Ishikawa (cell line): ENCODE results near the gene ZBTB2.
A peak's percentile ranks its signal among the peaks of the same experiment; 100 is the strongest.

Source experiments
- CEBPB ChIP-seq: IDR thresholded peaks from 2 replicates; pipeline ENCODE4 v1.6.1; 2012
- CREB1 ChIP-seq: IDR thresholded peaks from 2 replicates; pipeline ENCODE4 v1.6.1; 2012; ENCODE audit warnings: low read depth
- EGR1 ChIP-seq: IDR thresholded peaks from 2 replicates; pipeline ENCODE4 v1.6.1; 2012
- EP300 ChIP-seq: IDR thresholded peaks from 2 replicates; pipeline ENCODE4 v1.6.1; 2012; ENCODE audit warnings: borderline replicate concordance
- FOXM1 ChIP-seq: IDR thresholded peaks from 2 replicates; pipeline ENCODE4 v1.6.1; 2012; ENCODE audit warnings: low read depth, borderline replicate concordance
- NFIC ChIP-seq: IDR thresholded peaks from 2 replicates; pipeline ENCODE4 v1.6.1; 2012
- RAD21 ChIP-seq: IDR thresholded peaks from 2 replicates; pipeline ENCODE4 v1.6.1; 2012; ENCODE audit warnings: low read depth
- TAF1 ChIP-seq: IDR thresholded peaks from 2 replicates; pipeline ENCODE4 v1.6.1; 2012; ENCODE audit warnings: low read depth, mild to moderate bottlenecking
- TCF12 ChIP-seq: IDR thresholded peaks from 2 replicates; pipeline ENCODE4 v1.6.1; 2012; ENCODE audit warnings: low read depth
- TEAD4 ChIP-seq: IDR thresholded peaks from 2 replicates; pipeline ENCODE4 v1.6.1; 2012
- YY1 ChIP-seq: IDR thresholded peaks from 2 replicates; pipeline ENCODE4 v1.6.1; 2012; ENCODE audit warnings: low read depth
- ZBTB7A ChIP-seq: IDR thresholded peaks from 2 replicates; pipeline ENCODE4 v1.6.1; 2012; ENCODE audit warnings: low read depth
- TF ChIP-seq, protein P1 (sequence below): IDR thresholded peaks from 2 replicates; pipeline ENCODE4 v1.6.1; 2012
- TF ChIP-seq, protein P2 (sequence below): IDR thresholded peaks from 2 replicates; pipeline ENCODE4 v1.6.1; 2012; ENCODE audit warnings: low read depth, mild to moderate bottlenecking
- TF ChIP-seq, protein P3 (sequence below): IDR thresholded peaks from 2 replicates; pipeline ENCODE4 v1.6.1; 2012

Gene ZBTB2

DNA sequence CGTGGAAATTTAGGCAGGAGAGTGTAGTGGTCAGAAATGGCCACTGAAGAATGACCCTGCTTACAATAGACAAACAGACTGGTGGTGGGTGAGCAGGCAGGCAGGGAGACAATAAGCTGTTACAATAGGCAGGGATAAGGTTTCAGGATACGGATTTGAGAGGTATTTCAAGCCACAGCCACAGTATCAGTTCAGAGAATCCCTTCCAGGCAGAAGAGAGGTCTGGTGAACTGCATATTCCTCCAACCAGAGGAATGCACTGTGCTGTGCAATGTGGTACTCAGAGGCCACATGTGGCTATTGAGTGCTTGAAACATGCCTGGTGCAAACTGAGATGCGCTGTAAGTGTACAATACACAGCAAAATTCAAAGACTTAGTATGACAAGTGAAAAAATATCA, 40.0 kb upstream of the ZBTB2 start:
- TF ChIP-seq, protein P1, sequence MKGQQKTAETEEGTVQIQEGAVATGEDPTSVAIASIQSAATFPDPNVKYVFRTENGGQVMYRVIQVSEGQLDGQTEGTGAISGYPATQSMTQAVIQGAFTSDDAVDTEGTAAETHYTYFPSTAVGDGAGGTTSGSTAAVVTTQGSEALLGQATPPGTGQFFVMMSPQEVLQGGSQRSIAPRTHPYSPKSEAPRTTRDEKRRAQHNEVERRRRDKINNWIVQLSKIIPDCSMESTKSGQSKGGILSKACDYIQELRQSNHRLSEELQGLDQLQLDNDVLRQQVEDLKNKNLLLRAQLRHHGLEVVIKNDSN = no peak
- no peak for TF ChIP-seq CEBPB
- TF ChIP-seq TCF12 = no peak
- TF ChIP-seq CREB1 = no peak
- no peak for TF ChIP-seq YY1
- no peak for TF ChIP-seq ZBTB7A
- TF ChIP-seq FOXM1 = no peak
- TF ChIP-seq, protein P2, sequence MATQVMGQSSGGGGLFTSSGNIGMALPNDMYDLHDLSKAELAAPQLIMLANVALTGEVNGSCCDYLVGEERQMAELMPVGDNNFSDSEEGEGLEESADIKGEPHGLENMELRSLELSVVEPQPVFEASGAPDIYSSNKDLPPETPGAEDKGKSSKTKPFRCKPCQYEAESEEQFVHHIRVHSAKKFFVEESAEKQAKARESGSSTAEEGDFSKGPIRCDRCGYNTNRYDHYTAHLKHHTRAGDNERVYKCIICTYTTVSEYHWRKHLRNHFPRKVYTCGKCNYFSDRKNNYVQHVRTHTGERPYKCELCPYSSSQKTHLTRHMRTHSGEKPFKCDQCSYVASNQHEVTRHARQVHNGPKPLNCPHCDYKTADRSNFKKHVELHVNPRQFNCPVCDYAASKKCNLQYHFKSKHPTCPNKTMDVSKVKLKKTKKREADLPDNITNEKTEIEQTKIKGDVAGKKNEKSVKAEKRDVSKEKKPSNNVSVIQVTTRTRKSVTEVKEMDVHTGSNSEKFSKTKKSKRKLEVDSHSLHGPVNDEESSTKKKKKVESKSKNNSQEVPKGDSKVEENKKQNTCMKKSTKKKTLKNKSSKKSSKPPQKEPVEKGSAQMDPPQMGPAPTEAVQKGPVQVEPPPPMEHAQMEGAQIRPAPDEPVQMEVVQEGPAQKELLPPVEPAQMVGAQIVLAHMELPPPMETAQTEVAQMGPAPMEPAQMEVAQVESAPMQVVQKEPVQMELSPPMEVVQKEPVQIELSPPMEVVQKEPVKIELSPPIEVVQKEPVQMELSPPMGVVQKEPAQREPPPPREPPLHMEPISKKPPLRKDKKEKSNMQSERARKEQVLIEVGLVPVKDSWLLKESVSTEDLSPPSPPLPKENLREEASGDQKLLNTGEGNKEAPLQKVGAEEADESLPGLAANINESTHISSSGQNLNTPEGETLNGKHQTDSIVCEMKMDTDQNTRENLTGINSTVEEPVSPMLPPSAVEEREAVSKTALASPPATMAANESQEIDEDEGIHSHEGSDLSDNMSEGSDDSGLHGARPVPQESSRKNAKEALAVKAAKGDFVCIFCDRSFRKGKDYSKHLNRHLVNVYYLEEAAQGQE = no peak
- TF ChIP-seq EP300 = no peak
- TF ChIP-seq RAD21 = no peak
- no peak for TF ChIP-seq NFIC
- TF ChIP-seq TAF1 = no peak
- TF ChIP-seq, protein P3, sequence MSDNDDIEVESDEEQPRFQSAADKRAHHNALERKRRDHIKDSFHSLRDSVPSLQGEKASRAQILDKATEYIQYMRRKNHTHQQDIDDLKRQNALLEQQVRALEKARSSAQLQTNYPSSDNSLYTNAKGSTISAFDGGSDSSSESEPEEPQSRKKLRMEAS = no peak

DNA sequence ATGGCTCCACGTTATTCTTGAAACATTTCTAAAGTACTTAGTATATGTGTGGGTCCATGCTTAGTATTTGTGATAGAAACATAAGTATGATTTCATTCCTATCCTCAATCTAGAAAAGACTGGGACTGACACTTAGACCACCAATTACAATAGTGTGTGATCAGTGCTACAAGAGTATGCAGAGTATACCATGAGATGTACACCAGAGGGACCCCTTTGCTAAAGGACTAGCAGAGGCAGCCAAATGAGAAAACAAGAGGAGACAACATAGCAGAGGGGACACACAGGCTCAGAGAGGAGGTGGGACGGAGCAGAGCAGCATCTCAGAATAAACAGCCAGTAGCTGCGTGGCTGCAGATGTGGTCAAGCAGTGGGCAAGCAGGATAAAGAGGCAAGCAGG, 39.5 kb upstream of the ZBTB2 start:
- TF ChIP-seq, protein P2 = no peak
- peak; percentile 33; the same call in 1 of the 2 replicates for TF ChIP-seq RAD21

DNA sequence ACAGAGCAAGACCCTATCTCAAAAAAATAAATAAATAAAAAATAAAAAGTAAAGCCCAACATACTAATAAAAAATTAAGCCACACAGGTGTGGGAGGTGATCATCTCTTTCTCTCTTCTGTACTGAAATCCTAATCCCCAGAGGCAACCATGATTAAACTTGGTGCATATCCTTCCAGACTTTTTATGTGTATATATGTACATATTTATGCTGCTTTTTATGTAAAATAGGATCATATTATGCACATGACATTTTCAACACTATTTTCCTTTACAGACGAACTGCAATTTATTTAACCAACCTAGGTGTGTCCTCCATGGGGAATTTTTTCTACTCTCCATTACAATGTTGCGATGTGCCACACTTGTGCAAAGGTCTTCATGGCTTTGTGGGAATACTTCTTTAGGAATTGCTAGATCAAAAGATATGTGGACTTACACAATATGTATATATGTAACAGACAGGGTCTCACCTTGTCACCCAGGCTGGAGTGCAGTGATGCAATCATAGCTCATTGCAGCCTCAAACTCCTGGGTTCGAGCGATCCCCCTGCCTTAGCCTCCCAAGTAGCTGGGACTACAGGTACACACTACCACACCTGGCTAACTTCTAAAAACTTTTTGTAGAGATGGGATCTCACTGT, 36.9 kb upstream of the ZBTB2 start:
- TF ChIP-seq CREB1 (no peak), TEAD4 (no peak), CEBPB (no peak), RAD21 (no peak), ZBTB7A (no peak), TCF12 (no peak), NFIC (no peak), TAF1 (no peak), EGR1 (no peak), FOXM1 (no peak), EP300 (no peak), YY1 (no peak)
- TF ChIP-seq, protein P1 = no peak
- TF ChIP-seq, protein P3 = no peak
- TF ChIP-seq, protein P2 = no peak

DNA sequence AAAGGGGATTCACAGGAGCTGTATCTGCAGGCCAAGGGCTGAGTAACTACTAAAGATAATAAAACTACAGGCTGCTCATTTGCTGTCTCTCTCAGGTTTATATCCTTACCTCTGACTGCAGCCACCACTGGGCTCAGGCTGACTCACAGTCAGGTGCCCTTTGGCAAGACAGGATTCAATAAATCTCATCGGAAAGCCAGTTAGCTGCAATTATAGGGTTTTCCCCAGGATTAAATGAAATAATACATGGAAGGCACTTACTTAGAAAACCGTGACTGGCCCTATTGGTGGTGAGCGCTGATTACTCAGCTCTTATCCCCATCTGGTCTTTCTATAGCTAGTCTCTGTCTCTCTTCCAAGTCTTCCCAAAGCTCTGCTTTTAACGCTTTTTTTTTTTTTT, 34.2 kb upstream of the ZBTB2 start:
- TF ChIP-seq, protein P1 = no peak
- TF ChIP-seq TCF12 = no peak
- TF ChIP-seq FOXM1 = no peak
- no peak for TF ChIP-seq RAD21
- TF ChIP-seq YY1 = no peak
- TF ChIP-seq TAF1 = no peak
- TF ChIP-seq NFIC = no peak
- TF ChIP-seq, protein P2 = no peak
- no peak for TF ChIP-seq TEAD4
- TF ChIP-seq, protein P3 = no peak
- TF ChIP-seq EP300 = no peak
- TF ChIP-seq CREB1 = no peak
- TF ChIP-seq ZBTB7A = no peak
- TF ChIP-seq EGR1 = no peak
- TF ChIP-seq CEBPB = no peak
